Fibroblast of the aortic adventitia (primary cell): ENCODE measurements around the gene PLXNB2. TPM values are rescaled to one million over a fixed set of nuclear protein-coding genes. Genes with fewer than 3 reads are reported as not detected.

ENCODE experiments used
- DNase-seq: peaks from one replicate; pipeline ENCODE4 v3.0.0-alpha.2; 2010; ENCODE audit warnings: low read depth
- H3K4me3 ChIP-seq: 2 replicates; pipeline ENCODE4 v1.5.1; 2011; ENCODE audit warnings: low read depth, mild to moderate bottlenecking, control low read depth, low read length, moderate library complexity
- total RNA-seq: library from RNA; depleted of rRNA; stranded (reverse); fragments of >200 nt; gene quantifications from 2 replicates; pipeline ENCODE4 v1.2.3, GENCODE V29; 2012; ENCODE audit warnings: low replicate concordance
- TF ChIP-seq, protein P1 (sequence below): IDR thresholded peaks from 2 replicates; pipeline ENCODE4 v1.5.1; 2011; ENCODE audit warnings: mild to moderate bottlenecking, low read length, control low read depth, inconsistent platforms; ENCODE audit not compliant: insufficient read depth

Gene PLXNB2
- total RNA-seq, 1 donor = 130 TPM

DNA sequence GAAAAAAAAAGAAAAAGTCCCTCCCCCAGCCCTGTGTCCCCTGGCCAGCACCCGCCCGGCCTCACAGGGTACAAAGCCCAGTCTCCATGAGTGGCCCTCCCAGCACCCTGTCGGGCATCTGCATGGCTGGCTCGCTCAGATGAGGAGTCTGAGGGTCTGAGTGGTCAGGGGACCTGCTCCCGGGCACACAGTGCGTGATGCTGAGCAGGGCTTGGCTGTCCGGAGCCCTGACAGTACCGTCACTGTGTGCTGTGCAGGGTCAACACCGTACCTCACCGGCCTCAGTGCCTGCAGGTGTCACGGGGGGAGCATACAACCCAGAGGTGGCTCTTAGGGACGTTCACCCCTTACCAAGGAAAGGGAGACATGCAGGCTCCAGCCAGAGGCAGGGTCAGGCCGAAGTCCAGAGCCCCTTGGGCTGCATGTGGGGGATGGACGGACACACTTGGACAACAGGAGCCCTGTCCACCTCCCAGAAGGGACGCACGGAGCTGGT lies 3.6 kb upstream of the PLXNB2 start:
- no peak for DNase-seq
- no peak overlapping the region for H3K4me3 ChIP-seq
- TF ChIP-seq, protein P1, sequence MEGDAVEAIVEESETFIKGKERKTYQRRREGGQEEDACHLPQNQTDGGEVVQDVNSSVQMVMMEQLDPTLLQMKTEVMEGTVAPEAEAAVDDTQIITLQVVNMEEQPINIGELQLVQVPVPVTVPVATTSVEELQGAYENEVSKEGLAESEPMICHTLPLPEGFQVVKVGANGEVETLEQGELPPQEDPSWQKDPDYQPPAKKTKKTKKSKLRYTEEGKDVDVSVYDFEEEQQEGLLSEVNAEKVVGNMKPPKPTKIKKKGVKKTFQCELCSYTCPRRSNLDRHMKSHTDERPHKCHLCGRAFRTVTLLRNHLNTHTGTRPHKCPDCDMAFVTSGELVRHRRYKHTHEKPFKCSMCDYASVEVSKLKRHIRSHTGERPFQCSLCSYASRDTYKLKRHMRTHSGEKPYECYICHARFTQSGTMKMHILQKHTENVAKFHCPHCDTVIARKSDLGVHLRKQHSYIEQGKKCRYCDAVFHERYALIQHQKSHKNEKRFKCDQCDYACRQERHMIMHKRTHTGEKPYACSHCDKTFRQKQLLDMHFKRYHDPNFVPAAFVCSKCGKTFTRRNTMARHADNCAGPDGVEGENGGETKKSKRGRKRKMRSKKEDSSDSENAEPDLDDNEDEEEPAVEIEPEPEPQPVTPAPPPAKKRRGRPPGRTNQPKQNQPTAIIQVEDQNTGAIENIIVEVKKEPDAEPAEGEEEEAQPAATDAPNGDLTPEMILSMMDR = no peak

DNA sequence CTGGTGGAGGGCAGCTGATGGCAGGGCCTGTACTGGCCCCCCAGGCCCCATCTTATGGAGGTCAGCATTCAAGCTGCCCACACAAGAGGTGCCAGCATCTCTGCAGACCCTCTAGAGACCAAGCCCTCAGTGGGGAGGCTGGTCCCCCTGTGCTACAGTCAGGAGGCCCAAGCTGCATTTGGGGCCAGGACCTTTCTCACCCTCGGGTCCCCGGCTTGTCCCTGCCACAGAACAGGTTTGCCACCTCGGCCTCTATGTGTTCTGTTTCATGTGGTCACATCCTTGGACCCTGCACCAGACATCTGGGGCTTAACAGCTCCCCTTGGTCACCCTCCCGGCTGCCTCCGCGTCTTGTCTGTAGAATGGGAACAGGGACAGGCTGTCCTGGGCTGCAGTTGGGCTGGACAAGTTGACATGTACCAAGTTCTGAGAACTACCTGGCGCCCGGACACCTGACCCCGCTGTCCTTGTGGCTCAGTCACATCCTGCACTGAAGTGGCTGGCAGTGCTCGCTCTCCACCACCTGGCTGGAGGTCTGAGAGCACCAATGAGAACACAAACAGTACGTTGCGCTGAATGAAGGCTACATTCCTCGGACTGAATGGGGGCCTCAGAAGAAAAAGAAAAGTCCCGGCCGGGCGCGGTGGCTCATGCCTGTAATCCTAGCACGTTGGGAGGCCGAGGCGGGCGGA lies 2.7 kb upstream of the PLXNB2 start:
- H3K4me3 ChIP-seq = no peak overlapping the region
- TF ChIP-seq, protein P1 = no peak
- DNase-seq = no peak

DNA sequence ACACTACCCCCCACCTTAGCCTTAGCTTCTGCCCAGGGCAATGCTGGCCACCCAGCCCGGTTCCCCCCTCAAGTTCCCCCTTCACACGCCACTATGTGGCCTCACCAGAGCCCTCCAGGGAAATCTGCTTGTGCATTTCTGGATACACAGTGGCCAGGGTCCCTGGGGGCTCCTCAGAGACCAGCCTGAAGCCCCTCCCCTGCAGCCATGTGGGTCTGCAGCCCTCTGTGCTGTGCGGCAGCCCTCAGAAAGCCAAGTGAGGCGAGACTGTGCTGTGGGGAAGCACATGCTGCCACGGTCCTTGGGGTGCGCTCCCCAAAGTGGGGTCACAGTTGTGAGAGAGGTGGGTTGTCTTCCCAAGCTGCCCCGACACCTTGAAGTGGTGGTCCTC lies 2.1 kb upstream of the PLXNB2 start:
- no peak overlapping the region for H3K4me3 ChIP-seq
- TF ChIP-seq, protein P1 = no peak
- DNase-seq = no peak

DNA sequence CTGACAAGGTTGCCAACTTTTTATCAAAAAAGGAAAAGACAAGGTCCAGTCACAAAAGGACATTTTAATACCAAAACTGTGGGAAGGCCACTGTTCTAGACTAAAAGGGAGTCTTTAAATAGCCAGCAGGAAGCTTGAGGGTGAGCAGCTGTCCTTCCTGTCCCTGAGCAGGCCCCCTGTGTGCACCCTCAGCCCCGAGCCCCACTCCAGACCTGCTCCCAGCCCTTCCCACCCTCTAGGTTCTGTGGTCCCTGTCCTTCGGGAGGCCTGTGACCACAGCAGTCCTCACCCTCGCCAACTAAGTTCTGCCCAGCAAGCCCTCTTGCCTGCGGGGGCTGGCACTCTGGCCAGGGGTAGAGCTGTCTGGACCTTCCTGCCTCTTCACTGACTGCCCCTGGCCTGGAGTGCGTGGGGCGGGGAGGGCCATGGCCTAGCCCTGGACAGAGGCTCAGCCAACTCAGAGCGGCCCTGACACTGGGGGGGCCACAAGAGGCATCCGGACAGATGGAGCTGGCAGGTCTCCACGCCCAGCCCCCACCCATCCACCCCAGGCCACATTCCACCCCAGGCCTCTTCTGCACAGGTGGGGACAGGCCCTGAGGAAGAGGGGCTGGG lies 1.6 kb upstream of the PLXNB2 start:
- H3K4me3 ChIP-seq = no peak overlapping the region
- TF ChIP-seq, protein P1 = no peak
- no peak for DNase-seq

DNA sequence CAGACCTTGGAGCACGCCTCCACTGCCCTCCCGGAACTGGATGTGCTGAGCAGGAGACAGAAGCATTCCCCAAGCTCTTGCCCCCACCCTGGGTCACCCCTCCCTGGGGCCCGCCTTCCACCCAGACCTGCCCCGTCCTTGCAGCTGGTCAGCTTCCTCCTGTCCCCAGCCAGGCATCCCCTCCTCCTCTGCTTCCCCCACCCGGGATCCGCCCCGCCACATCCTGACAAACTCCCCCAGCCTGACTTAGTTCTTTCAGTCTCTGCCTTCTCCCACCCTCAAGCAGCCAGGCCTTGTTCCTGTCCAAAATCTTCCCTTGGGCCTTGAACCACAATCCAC lies 1.1 kb upstream of the PLXNB2 start:
- DNase-seq = peak; percentile 48
- TF ChIP-seq, protein P1 = no peak
- H3K4me3 ChIP-seq = no peak overlapping the region

DNA sequence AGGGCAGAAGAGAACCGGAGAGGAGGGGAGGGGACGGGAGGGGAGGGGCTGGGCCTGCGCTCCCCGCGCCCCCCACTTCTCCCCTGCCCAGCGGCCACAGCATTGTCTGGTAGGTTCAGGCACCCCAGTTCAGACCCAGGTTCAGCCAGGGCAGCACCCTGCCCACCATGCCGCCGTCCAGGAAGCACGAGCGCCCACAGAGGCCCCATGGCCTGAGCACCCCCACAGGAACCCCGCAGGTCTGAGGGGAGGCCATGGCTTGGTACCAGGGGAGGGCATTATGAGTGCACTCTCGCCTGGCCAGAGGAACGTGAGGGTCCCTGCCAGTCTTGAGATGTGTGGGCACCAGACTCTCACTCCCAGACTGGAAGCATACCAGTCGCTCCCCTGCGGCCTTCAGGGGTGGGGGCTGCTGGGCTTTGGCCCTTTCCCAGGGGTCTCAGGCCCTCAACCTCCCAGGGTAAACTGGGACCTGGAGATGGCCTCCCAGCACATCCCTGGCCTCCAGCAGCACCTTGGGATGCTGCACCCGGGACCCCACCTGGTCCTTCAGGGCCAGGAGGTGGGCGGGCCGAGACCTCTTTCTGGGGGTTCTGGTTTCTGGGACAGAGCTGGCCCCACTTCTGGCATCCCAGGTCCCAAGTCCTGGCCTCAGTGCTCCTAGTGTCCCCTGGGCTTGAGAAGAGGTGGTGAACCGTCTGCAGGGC lies 597 bp upstream of the PLXNB2 start:
- TF ChIP-seq, protein P1 = no peak
- DNase-seq = no peak
- no peak overlapping the region for H3K4me3 ChIP-seq
